BE2C (cell line): Measurements from ENCODE around the gene PLA2G4D. TPM values are rescaled to one million over a fixed set of nuclear protein-coding genes. Genes with fewer than 3 reads are reported as not detected.

Experiments used
- DNase-seq: peaks from one replicate; pipeline ENCODE4 v3.0.0-alpha.2; 2020
- H3K27me3 ChIP-seq: fragments of 250-450 bp; sonication (Bioruptor Pico); 2 replicates; pipeline ENCODE4 v1.5.1; 2020; ENCODE audit warnings: mild to moderate bottlenecking
- H3K36me3 ChIP-seq: fragments of 250-450 bp; sonication (Bioruptor Pico); 2 replicates; pipeline ENCODE4 v1.5.1; 2020; ENCODE audit warnings: mild to moderate bottlenecking
- H3K4me1 ChIP-seq: fragments of 250-450 bp; sonication (Bioruptor Pico); 2 replicates; pipeline ENCODE4 v1.5.1; 2020
- H3K4me3 ChIP-seq: 2 replicates; pipeline ENCODE4 v1.5.1; 2011; ENCODE audit warnings: low read depth, low read length
- H3K9me3 ChIP-seq: fragments of 250-450 bp; sonication (Bioruptor Pico); 2 replicates; pipeline ENCODE4 v1.5.1; 2020
- polyA plus RNA-seq: library from polyadenylated mRNA; unstranded; fragments of >200 nt; gene quantifications from one replicate; pipeline ENCODE4 v1.2.1, GENCODE V29; 2012; ENCODE audit warnings: low read depth, missing spikeins; ENCODE audit not compliant: insufficient read length, insufficient read depth
- TF ChIP-seq, protein P1 (sequence below): IDR thresholded peaks from 2 replicates; pipeline ENCODE4 v1.5.1; 2012; ENCODE audit warnings: mild to moderate bottlenecking, low read depth, low read length

Gene PLA2G4D
- polyA plus RNA-seq, result not detected

DNA sequence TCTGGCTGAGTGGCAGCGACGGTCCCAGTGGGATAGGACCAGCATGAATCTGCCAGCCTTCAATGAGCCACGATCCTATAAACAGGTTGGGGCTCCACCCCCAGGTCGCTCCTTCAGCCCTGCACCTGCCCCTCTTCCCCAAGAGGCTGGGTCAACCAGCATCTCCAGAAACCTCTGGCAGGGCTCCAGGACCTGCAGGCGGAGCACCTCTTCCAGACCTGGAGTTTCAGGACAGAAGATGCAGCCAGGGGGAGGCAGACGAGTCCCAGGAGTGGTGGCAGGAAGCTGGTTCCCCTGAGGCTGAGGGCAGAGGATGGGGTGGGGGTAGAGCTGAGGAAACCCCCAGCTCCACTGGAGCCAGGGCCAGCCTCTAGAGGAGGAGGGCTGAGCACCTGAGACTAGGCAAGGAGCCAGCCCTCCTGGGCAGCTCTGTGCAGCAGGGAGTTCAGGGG is at the start of gene PLA2G4D:
PLA2G4D (minus strand) TSS at position 51 of the 452 bp plus-strand sequence. CDS start 103 bp downstream, outside the sequence.
- TF ChIP-seq, protein P1, sequence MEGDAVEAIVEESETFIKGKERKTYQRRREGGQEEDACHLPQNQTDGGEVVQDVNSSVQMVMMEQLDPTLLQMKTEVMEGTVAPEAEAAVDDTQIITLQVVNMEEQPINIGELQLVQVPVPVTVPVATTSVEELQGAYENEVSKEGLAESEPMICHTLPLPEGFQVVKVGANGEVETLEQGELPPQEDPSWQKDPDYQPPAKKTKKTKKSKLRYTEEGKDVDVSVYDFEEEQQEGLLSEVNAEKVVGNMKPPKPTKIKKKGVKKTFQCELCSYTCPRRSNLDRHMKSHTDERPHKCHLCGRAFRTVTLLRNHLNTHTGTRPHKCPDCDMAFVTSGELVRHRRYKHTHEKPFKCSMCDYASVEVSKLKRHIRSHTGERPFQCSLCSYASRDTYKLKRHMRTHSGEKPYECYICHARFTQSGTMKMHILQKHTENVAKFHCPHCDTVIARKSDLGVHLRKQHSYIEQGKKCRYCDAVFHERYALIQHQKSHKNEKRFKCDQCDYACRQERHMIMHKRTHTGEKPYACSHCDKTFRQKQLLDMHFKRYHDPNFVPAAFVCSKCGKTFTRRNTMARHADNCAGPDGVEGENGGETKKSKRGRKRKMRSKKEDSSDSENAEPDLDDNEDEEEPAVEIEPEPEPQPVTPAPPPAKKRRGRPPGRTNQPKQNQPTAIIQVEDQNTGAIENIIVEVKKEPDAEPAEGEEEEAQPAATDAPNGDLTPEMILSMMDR, result no peak
- Histone ChIP-seq H3K27me3 (no peaks in the 10 kb centered on the region), H3K36me3 (no peaks in the 10 kb centered on the region), H3K9me3 (no peaks in the 10 kb centered on the region), H3K4me1 (peaks cover 17% of the 10 kb centered on the region), H3K4me3 (no peak within 1 kb of the TSS)
- DNase-seq, result no peak

- no peaks in the 10 kb centered on the region for H3K4me1 ChIP-seq
- H3K36me3 ChIP-seq, result no peaks in the 10 kb centered on the region
- H3K4me3 ChIP-seq, result no peak overlapping the region
- TF ChIP-seq, protein P1, result no peak
- H3K9me3 ChIP-seq, result no peaks in the 10 kb centered on the region
- H3K27me3 ChIP-seq, result no peaks in the 10 kb centered on the region
- no peak for DNase-seq
These were observed 49.0 kb upstream of the PLA2G4D start for GRCh38 chr15:42143356-42143755.

DNA sequence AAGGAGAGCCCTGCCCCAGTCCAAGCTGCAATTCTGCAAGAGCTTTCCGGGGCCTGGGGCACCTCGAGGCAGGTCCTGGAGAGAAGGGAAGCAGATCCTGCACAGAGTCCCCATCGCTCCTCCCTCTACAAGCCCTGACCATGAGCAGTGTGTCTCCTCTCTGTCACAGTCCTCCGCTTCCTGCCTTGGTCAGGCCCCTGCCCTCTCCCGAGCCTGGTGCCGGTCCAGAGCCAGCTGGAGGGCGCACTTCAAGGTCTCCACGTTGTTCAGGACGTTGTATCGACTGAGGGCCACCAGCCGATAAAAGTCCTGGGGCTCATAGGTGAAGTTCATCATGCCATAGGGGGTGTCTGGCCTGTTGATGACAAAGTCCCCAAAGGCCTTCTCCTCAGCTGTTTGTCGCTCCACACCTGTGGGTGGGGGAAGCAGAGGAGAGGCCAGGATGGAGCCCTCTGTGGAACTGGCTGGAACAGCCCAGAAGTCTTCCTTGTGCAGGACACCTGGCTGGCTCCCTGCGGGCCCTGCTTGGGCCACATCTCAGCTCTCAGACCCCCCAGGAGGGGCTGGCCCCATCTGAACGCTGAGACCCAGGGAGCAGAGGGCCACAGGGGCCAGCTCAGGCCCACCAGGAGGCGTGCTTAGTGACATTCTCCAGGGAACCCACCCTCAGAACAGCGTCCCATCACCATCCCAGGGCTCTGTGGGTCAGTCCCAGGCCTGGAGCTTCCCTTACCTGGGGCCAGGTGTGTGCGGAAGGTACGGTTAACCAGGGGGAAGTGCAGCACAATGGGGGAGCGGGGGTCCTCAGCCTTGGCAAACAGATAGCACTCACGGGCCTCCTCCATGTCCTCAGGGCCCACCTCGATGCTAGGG is 47.7 kb upstream of the PLA2G4D start:
- no peaks in the 10 kb centered on the region for H3K36me3 ChIP-seq
- H3K4me3 ChIP-seq, result no peak overlapping the region
- H3K4me1 ChIP-seq, result no peaks in the 10 kb centered on the region
- no peaks in the 10 kb centered on the region for H3K27me3 ChIP-seq
- TF ChIP-seq, protein P1, result no peak
- no peaks in the 10 kb centered on the region for H3K9me3 ChIP-seq
- DNase-seq, result no peak

DNA sequence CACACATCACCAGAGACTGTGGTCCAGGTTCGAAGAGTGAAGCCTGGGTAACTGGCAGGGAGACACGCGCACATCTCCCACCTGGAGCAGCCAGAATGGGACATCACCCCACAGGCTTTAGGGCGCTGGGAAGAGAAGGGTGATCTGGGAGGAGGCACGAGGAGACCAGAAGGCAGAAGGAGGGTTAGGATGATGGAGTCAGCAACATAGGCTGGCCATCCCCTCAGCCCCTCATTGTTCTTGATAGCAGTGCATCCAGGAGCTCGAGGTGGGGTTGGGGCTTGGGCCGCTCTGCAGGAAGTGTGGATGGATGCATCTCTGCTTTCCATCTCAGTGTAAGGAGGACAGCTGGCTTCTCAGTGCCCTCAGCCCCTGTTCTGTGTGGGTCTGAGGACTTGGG is 46.9 kb upstream of the PLA2G4D start:
- no peak for DNase-seq
- Histone ChIP-seq H3K4me3 (no peak overlapping the region), H3K9me3 (no peaks in the 10 kb centered on the region), H3K4me1 (no peaks in the 10 kb centered on the region), H3K36me3 (no peaks in the 10 kb centered on the region), H3K27me3 (no peaks in the 10 kb centered on the region)
- TF ChIP-seq, protein P1, result no peak

DNA sequence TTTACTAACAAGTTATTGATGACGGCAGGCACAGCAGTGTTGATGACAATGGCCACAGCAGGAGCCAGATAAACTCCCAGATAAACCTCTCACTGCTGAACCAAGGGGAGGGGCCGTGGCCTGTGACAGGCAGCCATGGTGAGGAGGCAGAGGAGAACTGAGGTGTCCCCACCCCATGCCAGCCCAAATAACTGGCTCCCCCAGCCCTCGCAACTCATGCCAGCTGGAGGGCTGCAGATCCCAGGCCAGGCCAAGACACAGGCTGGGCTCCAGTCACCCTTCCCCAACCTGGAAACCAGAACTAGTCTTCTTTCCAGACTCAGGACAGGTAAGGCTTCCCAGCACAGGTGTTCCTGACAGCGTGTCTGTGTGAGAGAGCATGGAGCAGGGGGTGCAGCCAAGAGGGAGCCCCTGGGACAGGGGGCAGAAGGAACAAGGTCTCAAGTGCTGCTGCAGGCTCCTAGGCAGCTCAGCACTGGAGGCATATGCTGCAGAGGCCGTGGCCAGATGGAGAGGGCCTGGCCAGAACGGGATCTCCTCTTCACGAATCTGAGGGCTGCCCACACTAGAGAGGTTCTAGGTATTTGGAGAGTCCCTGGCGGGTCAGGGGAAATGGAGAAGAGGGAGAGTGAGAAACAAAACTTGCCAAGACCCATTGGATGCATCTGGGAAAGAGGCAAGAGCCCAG is 46.2 kb upstream of the PLA2G4D start:
- no peak for DNase-seq
- H3K36me3 ChIP-seq, result no peaks in the 10 kb centered on the region
- H3K4me1 ChIP-seq, result no peaks in the 10 kb centered on the region
- no peaks in the 10 kb centered on the region for H3K27me3 ChIP-seq
- TF ChIP-seq, protein P1, result no peak
- no peak overlapping the region for H3K4me3 ChIP-seq
- H3K9me3 ChIP-seq, result no peaks in the 10 kb centered on the region
